H9 (cell line): Measurements from ENCODE around the gene ETV6. TPM values are rescaled to one million over a fixed set of nuclear protein-coding genes. Genes with fewer than 3 reads are reported as not detected.

Experiments
- DNase-seq: peaks from one replicate; pipeline ENCODE4 v3.0.0-alpha.2; 2017
- H2AFZ ChIP-seq: one replicate; pipeline ENCODE4 v1.6.1; 2013; ENCODE audit warnings: mild to moderate bottlenecking, low read length, control low read depth, moderate library complexity
- H2AK5ac ChIP-seq: 2 replicates; pipeline ENCODE4 v1.6.1; 2013; ENCODE audit warnings: low read length, control low read depth, mixed read lengths; ENCODE audit not compliant: insufficient read length
- H2BK120ac ChIP-seq: one replicate; pipeline ENCODE4 v1.6.1; 2013; ENCODE audit warnings: low read depth, mild to moderate bottlenecking, low read length, control low read depth, inconsistent platforms; ENCODE audit not compliant: poor library complexity, severe bottlenecking
- H2BK12ac ChIP-seq: 2 replicates; pipeline ENCODE4 v1.6.1; 2013; ENCODE audit warnings: low read length, control low read depth, mixed read lengths, low read depth; ENCODE audit not compliant: insufficient read length
- H2BK15ac ChIP-seq: 2 replicates; pipeline ENCODE4 v1.6.1; 2013; ENCODE audit warnings: low read depth, low read length, control low read depth
- H2BK20ac ChIP-seq: one replicate; pipeline ENCODE4 v1.6.1; 2013; ENCODE audit warnings: low read depth, mild to moderate bottlenecking, low read length, control low read depth, inconsistent platforms; ENCODE audit not compliant: poor library complexity, severe bottlenecking
- H2BK5ac ChIP-seq: 2 replicates; pipeline ENCODE4 v1.6.1; 2013; ENCODE audit warnings: low read length, control low read depth, mixed read lengths; ENCODE audit not compliant: insufficient read length
- H3K14ac ChIP-seq: 2 replicates; pipeline ENCODE4 v1.6.1; 2013; ENCODE audit warnings: low read length, control low read depth; ENCODE audit not compliant: insufficient read depth
- H3K18ac ChIP-seq: 2 replicates; pipeline ENCODE4 v1.6.1; 2013; ENCODE audit warnings: low read depth, mild to moderate bottlenecking, mixed read lengths, low read length, control low read depth; ENCODE audit not compliant: insufficient read length
- H3K23ac ChIP-seq: 2 replicates; pipeline ENCODE4 v1.6.1; 2013; ENCODE audit warnings: low read length, control low read depth, mixed read lengths, low read depth; ENCODE audit not compliant: insufficient read length
- H3K23me2 ChIP-seq: 2 replicates; pipeline ENCODE4 v1.6.1; 2013; ENCODE audit warnings: low read depth, mild to moderate bottlenecking, mixed read lengths, low read length, control low read depth; ENCODE audit not compliant: insufficient read length, poor library complexity, severe bottlenecking
- H3K27ac ChIP-seq: 2 replicates; pipeline ENCODE4 v1.5.1; 2013; ENCODE audit warnings: low read length, control low read depth, mixed read lengths, low read depth; ENCODE audit not compliant: insufficient read length
- H3K27me3 ChIP-seq: 2 replicates; pipeline ENCODE4 v1.6.1; 2013; ENCODE audit warnings: low read length, control low read depth, inconsistent platforms; ENCODE audit not compliant: insufficient read depth
- H3K4ac ChIP-seq: 2 replicates; pipeline ENCODE4 v1.6.1; 2013; ENCODE audit warnings: low read depth, mild to moderate bottlenecking, control low read depth, inconsistent platforms, low read length, moderate library complexity
- H3K4me1 ChIP-seq: 2 replicates; pipeline ENCODE4 v1.6.1; 2013; ENCODE audit warnings: low read length, control low read depth, inconsistent platforms; ENCODE audit not compliant: insufficient read depth
- H3K4me2 ChIP-seq: 2 replicates; pipeline ENCODE4 v1.6.1; 2013; ENCODE audit warnings: low read length, control low read depth, mixed read lengths; ENCODE audit not compliant: insufficient read length, insufficient read depth
- H3K56ac ChIP-seq: 2 replicates; pipeline ENCODE4 v1.6.1; 2013; ENCODE audit warnings: low read depth, mild to moderate bottlenecking, mixed read lengths, low read length, control low read depth; ENCODE audit not compliant: insufficient read length
- H3K79me1 ChIP-seq: 2 replicates; pipeline ENCODE4 v1.6.1; 2013; ENCODE audit warnings: low read depth, mild to moderate bottlenecking, moderate library complexity, low read length, control low read depth, inconsistent platforms; ENCODE audit not compliant: insufficient read depth, poor library complexity, severe bottlenecking
- H3K79me2 ChIP-seq: 2 replicates; pipeline ENCODE4 v1.6.1; 2013; ENCODE audit warnings: low read length, control low read depth, inconsistent platforms; ENCODE audit not compliant: insufficient read depth
- H3K9ac ChIP-seq: 2 replicates; pipeline ENCODE4 v1.6.1; 2013; ENCODE audit warnings: low read length, control low read depth, mixed read lengths; ENCODE audit not compliant: insufficient read length; ENCODE audit errors: extremely low read depth
- H3K9me3 ChIP-seq: one replicate; pipeline ENCODE4 v1.6.1; 2013; ENCODE audit warnings: low read depth, low read length, inconsistent platforms; ENCODE audit not compliant: control insufficient read depth
- H3T11ph ChIP-seq: one replicate; pipeline ENCODE4 v1.6.1; 2013; ENCODE audit warnings: mild to moderate bottlenecking, low read length, control low read depth, inconsistent platforms
- H4K20me1 ChIP-seq: one replicate; pipeline ENCODE4 v1.6.1; 2013; ENCODE audit not compliant: control insufficient read depth, insufficient read length, insufficient read depth
- H4K5ac ChIP-seq: 2 replicates; pipeline ENCODE4 v1.6.1; 2013; ENCODE audit warnings: low read depth, mild to moderate bottlenecking, mixed read lengths, low read length, control low read depth; ENCODE audit not compliant: insufficient read length
- H4K8ac ChIP-seq: replicated peaks from 2 replicates; pipeline ENCODE4 v1.6.1; 2013; ENCODE audit warnings: low read length, control low read depth, mixed read lengths, low read depth; ENCODE audit not compliant: insufficient read length
- H4K91ac ChIP-seq: 2 replicates; pipeline ENCODE4 v1.6.1; 2013; ENCODE audit warnings: low read depth, mild to moderate bottlenecking, moderate library complexity, mixed read lengths, low read length, control low read depth; ENCODE audit not compliant: insufficient read length
- H3K27ac Mint-ChIP-seq, 3 experiments: 2 replicates in 2 of 3; 3 replicates in 1 of 3; pipeline ENCODE4 v1.8.0; 2020 to 2021; ENCODE audit warnings: mixed read lengths in 3 of 3, mild to moderate bottlenecking in 1 of 3, moderate library complexity in 1 of 3
- H3K27me3 Mint-ChIP-seq: 2 replicates; pipeline ENCODE4 v1.8.0; 2021; ENCODE audit warnings: low read depth, mild to moderate bottlenecking, moderate library complexity, mixed read lengths
- H3K36me3 Mint-ChIP-seq, 3 experiments: 2 replicates in 2 of 3; 3 replicates in 1 of 3; pipeline ENCODE4 v1.8.0; 2020 to 2021; ENCODE audit warnings: low read depth in 3 of 3, mixed read lengths in 3 of 3; ENCODE audit not compliant: insufficient read depth in 1 of 3
- H3K4me1 Mint-ChIP-seq, 2 experiments: 2 replicates each; pipeline ENCODE4 v1.8.0; 2020; ENCODE audit warnings: mixed read lengths in 2 of 2
- H3K4me3 Mint-ChIP-seq, 2 experiments: 2 replicates in 1 of 2; 3 replicates in 1 of 2; pipeline ENCODE4 v1.8.0; 2020 to 2021; ENCODE audit warnings: mild to moderate bottlenecking in 2 of 2, mixed read lengths in 2 of 2, moderate library complexity in 1 of 2
- H3K9me3 Mint-ChIP-seq, 2 experiments: 2 replicates in 1 of 2; 3 replicates in 1 of 2; pipeline ENCODE4 v1.8.0; 2020; ENCODE audit warnings: mild to moderate bottlenecking in 2 of 2, mixed read lengths in 2 of 2, moderate library complexity in 1 of 2
- WGBS: extraction: QIAGEN DNeasy Blood & Tissue Kit; methylation state at CpG from one replicate; pipeline ENCODE4 v1.1.7; 2013; ENCODE audit warnings: missing lambda C conversion rate, low lambda C conversion rate, mixed read lengths; ENCODE audit not compliant: insufficient read length; ENCODE audit errors: extremely low coverage; 5-methylcytosine and 5-hydroxymethylcytosine counted together
- total RNA-seq: library from RNA; stranded (reverse); gene quantifications from 2 replicates; pipeline ENCODE4 v1.2.1, GENCODE V29; 2021
- TF ChIP-seq, protein P1 (sequence below): fragments of 200-600 bp; sonication (generic); conservative IDR thresholded peaks from 3 replicates; pipeline ENCODE4 v1.8.0; 2021; ENCODE audit warnings: antibody characterized with exemption, mild to moderate bottlenecking

ETV6 gene
- total RNA-seq, 1 experiment from 2014 or later: 28.7 TPM

DNA sequence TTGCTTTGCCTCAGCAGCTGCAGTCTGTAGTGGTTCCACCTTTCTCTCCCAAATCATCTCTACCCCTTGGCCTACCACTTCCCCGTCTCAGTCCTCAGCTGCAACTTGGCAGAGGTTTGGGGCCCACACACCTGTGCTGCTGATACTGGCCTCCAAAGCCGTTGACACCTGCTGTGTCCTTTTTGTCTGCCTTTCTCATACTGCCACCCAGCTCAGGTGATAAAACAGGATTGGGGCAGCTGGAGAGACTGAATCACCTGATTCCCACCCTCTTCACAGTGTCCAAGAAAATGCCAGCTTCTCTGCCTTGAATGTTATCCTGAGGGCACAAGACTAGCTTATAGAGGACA is 103.7 kb downstream of the ETV6 start:
- TF ChIP-seq, protein P1, sequence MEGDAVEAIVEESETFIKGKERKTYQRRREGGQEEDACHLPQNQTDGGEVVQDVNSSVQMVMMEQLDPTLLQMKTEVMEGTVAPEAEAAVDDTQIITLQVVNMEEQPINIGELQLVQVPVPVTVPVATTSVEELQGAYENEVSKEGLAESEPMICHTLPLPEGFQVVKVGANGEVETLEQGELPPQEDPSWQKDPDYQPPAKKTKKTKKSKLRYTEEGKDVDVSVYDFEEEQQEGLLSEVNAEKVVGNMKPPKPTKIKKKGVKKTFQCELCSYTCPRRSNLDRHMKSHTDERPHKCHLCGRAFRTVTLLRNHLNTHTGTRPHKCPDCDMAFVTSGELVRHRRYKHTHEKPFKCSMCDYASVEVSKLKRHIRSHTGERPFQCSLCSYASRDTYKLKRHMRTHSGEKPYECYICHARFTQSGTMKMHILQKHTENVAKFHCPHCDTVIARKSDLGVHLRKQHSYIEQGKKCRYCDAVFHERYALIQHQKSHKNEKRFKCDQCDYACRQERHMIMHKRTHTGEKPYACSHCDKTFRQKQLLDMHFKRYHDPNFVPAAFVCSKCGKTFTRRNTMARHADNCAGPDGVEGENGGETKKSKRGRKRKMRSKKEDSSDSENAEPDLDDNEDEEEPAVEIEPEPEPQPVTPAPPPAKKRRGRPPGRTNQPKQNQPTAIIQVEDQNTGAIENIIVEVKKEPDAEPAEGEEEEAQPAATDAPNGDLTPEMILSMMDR: no peak
- Histone ChIP-seq H4K91ac (no peak overlapping the region), H3K9me3 (no peaks in the 10 kb centered on the region), H3K9ac (no peak overlapping the region), H3K23ac (no peak overlapping the region), H3T11ph (no peak overlapping the region), H4K20me1 (no peaks in the 10 kb centered on the region), H3K4me1 (peaks cover 16% of the 10 kb centered on the region), H3K27me3 (no peaks in the 10 kb centered on the region), H2BK5ac (no peak overlapping the region), H3K14ac (no peak overlapping the region), H3K79me1 (no peaks in the 10 kb centered on the region), H4K8ac (no peak overlapping the region), H4K5ac (no peak overlapping the region), H2BK20ac (no peak overlapping the region), H3K27ac (peak overlapping the region; percentile 18), H3K4me2 (no peak overlapping the region), H3K23me2 (no peaks in the 10 kb centered on the region), H2BK12ac (no peak overlapping the region), H2BK15ac (no peak overlapping the region), H3K56ac (no peak overlapping the region), H2AFZ (no peak overlapping the region), H2BK120ac (no peak overlapping the region), H3K4ac (no peak overlapping the region), H2AK5ac (no peak overlapping the region), H3K18ac (no peak overlapping the region), H3K79me2 (no peaks in the 10 kb centered on the region)
- H3K27ac Mint-ChIP-seq: peak overlapping the region; percentile 60 to 95 (median 78); a peak in 6 of 7 replicates
- DNase-seq: peak; percentile 71
- H3K36me3 Mint-ChIP-seq: peaks cover 0 to 4% (median 4%) of the 10 kb centered on the region in 3 experiments; a peak in 1 of 7 replicates
- H3K4me1 Mint-ChIP-seq: peaks cover 39 to 40% of the 10 kb centered on the region in 2 experiments
- no CpG with 5 or more reads among the region's 2 CpGs for WGBS
- H3K9me3 Mint-ChIP-seq: no peaks in the 10 kb centered on the region
- no peaks in the 10 kb centered on the region for H3K27me3 Mint-ChIP-seq
- no peak overlapping the region; a peak in 2 of 5 replicates for H3K4me3 Mint-ChIP-seq
